ENCODE data around the gene PMP22.

The PMP22 gene

DNA sequence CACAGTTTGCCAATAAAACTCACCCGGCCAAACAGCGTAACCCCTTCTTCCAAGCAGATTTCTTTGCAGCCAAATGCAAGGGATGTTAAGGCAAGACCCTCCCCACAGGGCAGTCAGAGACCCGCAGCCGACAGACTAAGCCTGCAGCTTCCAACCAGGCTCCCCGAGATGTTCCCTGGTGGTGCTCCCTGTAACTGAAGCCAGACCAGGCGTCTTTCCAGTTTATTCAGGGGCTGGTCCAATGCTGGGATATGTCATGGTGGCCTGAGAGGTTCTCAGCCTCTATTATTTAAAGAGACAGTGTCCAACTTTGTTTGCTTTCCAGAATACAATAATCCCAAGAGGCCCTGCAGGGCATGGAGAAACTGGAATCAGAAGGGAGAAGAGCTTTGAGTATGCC lies at the start of gene PMP22:
PMP22 (minus strand) TSS at position 196 of the 400 bp plus-strand sequence. CDS start 4,599 bp downstream, outside the sequence.
- no peak for DNase-seq (ENCODE audit: low spot score)

DNA sequence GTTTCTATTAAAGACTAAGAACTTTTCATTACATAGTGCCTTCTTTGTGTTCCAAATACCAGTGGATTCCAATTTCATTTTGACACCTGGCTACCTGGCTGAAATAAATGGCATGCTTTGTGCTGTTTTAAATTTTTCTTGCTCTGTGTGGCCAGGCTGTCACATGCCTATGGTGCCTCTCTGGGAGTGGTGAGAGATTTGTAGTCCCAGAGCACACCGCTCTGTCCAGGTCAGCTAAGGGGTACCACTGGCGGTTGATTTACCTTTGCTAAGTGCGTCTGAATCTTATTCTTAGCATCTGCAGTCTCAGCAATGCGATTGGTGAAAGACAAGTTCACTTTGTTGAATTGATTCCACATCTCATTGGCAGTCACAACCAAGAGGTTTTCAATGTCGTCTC lies 46.9 kb upstream of the PMP22 start:
- DNase-seq (ENCODE audit: low spot score): no peak

DNA sequence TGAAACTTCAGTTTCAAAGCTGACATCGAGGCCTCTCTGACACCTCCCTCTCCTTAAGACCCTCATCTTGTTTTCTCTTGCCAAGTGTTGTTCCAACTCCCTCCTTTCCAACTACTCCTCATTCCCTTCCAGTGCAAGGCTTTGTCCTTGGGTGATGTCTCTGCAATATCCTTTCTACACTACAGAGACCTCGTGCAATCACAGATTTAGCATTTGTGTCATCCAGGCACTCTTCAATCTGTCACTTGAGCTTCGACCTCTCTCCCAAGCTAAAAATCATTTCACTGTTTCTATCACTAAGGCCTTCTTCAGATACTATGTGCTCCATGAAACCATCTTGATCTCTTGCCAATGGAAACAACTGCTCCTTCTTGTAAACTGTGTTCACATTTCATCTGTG lies 44.7 kb upstream of the PMP22 start:
- DNase-seq (ENCODE audit: low spot score): no peak

DNA sequence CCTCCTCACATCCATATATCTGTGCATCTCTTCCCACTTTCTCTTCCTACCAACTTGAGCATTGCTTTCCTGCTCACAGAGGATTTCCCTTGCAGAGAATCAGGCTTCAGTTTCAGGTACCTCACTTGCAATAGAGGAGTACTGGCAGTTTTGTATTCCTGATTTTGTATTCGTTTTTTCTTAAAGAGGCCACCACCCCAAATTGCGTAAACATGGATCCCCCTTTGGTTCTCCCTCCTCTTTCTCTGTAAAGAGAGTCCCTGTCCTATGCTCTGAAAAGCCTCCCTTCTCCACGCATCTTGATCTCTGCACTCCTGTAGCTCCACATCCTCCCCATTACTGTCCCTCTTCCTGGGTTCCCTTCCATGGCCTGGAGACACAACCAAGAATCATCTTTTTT lies 44.1 kb upstream of the PMP22 start:
- DNase-seq (ENCODE audit: low spot score): no peak

DNA sequence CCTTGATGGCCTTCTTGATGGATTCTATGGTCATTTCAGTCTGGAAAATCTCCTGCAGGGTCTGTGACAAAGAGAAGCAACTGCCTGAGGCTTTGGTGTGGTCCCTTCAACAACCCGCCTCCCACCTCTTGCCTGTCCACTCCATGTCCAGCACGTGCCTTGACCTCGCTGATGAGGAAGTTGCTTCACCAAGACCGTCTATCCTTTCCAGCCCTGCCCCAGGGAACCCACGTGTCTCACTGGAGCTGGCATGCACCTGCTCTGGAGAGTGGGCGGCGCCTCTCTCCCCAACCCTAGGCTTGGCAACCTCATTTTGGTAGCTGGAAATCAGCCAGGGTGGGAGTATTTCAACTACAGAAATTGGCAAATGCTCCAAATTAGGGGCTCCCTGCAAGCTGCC lies 43.6 kb upstream of the PMP22 start:
- DNase-seq (ENCODE audit: low spot score): no peak

DNA sequence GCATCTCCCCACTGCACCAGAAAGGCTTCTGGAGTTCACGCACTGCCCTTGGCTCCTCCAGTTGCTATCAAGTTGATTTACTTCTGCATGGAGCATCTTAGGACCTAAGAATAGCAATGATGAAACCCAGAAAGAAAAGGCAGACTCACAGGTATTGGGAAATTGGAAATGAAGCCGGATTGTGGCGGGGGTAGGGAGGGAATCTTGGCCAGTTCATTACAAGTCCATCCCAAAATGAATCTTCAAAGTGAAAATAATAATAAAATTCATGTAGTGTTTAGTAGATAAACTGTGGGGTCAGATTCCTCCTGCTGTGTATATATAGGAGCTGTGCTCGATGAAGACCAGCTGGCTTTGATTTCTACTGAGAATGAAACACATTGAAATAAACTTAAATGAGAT lies 42.6 kb upstream of the PMP22 start:
- DNase-seq (ENCODE audit: low spot score): no peak

DNA sequence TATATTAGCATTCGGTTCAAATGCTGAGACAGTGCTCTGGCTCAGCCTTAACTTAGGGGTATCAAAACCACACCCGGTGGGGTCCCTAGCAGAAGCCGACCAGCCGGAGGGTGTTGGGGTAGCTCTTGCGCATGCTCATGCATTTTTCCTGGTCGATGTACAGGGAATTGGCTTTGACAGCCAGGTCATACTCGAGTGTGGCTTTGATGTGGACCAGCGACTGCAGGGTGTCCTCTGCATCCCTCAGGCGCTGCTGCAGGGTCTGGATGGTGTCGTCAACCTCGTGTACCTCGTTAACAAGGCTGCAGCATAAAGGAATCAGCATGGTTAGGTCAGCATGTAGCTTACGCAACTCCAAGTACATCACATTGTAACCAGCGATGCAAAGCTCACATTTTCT lies 38.7 kb upstream of the PMP22 start:
- DNase-seq (ENCODE audit: low spot score): no peak

DNA sequence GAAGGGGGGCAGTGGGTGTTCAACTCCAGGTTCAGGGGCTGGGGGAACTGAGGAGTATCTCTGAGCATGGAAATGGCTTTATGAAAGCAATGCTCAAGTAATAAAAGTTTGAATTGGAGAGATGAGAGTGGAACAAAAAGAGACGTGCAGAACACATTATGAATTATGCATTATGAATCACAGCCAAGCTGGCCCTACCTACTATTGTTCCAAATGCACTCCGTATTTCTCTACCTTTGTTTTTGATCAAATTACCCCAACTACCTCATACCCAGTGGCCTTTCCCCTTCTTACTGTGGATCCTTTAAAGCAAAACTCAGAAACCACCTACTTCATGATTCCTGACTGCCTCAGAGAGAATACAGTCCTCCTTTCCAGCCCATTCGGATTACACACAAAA lies 38.1 kb upstream of the PMP22 start:
- DNase-seq (ENCODE audit: low spot score): no peak

DNA sequence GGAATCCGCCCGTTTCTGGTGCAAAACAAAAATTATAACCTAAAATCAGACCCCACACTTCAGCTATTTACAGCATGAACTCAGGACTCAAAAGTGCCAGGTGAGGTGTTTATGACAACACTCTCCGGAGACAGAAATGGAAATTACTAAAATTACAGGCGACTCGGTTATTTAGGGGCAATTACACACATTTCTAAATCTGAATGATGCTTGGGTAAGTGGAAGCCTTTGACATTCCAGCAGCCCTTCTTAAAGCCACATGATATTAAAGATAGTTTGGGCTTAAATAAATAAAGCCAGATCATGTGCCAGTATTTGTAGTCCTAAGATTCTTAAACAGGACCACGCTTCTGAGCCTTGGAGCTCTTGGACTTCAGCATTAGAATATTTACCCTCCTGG lies 36.7 kb upstream of the PMP22 start:
- no peak for DNase-seq (ENCODE audit: low spot score)

DNA sequence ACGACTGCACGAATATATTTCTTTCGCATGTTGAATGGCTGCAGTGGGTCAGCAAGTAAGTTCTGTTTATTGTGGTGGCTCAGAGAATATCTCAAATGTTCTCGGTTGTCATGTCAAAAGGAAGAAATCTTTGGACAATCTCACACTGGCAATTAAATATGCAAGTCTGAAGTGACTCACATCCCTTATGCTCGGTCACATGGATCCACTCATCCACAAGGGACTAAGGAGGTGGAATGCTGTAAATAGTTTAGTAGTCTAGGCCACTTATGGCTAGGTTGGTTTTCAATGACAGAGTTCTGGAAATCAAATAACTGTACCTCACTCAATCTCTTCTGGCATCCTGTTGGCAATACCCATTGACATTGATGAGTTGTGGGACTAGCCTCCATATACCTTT lies 33.0 kb upstream of the PMP22 start:
- DNase-seq (ENCODE audit: low spot score): no peak

DNA sequence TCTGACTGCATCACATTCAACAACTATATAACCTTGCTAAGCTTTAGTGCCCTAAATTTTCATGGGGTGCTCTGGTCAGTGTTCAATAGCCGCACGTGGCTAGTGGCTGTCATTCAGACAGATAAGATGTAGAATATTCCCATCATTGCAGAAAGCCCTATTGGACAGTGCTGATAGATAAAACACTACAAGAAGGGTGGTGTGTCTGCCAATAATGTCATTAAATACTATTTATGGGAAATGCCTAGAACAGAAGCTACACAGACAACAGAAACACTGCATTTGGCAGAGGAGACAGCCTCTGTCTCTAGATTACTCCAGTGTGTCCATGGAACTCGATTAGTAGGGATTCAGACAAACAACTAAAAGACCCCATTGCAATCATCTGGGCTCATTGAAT lies 28.4 kb upstream of the PMP22 start:
- DNase-seq (ENCODE audit: low spot score): no peak

DNA sequence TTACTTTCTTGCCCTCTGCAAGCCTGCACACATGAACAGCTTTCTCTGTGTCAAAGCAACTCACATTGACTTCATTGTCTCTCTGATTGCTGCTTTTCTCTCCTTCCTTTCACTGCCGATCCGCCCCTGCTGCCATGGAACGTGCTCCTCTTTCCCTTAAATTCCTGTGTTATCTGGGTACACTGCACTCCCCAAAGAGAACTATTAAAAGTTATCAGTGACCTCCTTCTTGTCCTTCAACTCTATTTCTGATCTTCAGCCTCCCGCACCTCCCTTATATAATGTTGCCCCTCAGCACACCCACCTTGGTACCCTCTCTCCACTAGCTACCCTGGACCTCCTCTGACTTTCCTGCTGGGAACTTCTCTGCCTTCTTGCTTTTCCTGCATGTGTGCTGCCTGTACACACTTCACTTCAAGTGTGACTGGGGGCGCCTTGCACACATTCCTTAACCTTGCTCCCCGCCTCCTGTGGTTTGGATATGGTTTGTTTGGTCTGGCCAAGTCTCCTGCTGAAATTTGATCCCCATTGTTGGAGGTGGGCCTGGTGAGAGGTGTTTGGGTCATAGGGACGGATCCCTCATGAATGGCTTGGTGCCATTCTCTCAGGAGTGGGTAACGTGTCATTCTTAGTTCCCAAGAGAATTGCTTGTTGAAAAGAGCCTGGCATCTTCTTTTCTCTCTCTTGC lies 26.7 kb upstream of the PMP22 start:
- no peak for DNase-seq (ENCODE audit: low spot score)

DNA sequence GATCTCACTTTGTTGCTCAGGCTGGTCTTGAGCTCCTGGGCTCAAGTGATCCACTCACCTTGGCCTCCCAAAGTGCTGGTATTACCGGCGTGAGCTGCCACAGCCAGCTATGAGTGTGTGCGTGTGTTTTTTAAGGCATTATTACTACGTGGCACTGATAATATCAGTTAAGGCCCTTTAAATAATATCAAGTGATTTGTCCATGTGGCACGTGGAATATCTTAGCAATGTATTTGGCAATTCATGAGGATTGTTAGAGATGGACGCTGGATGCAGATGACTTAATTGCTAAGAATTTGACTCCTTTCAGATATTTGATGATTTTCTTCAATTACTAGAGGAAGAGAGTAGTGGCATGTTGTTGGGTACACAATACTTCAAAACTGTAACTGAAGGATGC lies 25.5 kb upstream of the PMP22 start:
- DNase-seq (ENCODE audit: low spot score): no peak

DNA sequence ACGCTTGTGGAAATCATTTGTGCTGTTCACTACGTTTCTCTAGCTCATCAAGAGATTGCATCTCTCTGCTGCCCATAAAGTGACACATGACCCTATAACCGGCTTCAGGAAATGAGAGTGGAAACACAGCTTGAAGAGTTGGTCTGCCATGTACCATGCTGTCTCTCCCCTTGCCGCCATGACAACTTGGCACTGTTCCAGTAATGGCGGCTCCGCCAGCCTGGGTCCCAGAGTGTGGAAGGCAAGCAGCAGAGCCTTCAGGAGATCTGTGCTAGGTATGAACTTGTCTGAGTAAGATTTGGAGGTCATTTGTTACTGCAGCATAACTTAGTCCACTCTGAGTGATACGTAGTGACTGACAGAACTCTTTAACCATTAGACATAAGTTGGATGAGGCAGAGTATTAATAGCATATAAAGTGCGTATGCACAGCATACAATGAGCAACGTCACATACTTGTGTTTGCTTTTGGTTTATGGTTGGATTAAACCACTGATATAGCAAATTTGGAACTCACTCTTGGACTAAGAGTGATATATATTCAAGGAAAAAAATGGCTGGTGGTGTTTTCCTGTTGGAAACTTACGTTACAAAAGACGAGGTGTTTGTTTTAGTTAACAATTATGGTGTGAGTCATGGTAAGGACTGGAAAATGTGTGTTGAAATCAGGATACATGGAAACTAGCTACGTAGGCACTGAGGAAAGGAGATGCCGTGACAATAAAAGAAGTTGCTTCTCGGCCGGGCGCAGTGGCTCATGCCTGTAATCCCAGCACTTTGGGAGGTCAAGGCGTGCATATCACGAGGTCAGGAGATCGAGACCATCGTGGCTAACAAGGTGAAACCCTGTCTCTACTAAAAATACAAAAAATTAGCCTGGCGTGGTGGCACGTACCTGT lies 24.4 kb upstream of the PMP22 start:
- DNase-seq (ENCODE audit: low spot score): no peak

DNA sequence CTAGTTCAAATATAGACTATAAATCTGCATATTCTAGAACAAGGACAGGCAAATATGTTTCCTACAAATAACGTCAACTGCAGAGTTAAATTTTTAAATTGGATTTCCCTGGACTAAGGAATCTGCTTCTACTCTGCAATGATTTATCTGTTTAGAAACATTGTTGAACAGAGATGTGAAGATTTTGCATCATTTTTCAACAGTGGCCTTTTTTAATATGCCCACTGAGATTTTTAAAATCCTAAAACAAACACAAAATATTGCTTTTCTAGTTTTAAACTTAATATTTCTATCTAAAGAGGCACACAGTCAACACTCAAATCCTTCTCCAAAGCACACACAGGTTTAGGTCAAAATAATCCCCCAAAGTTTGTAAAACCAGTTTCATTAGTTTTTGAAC lies 23.7 kb upstream of the PMP22 start:
- no peak for DNase-seq (ENCODE audit: low spot score)

DNA sequence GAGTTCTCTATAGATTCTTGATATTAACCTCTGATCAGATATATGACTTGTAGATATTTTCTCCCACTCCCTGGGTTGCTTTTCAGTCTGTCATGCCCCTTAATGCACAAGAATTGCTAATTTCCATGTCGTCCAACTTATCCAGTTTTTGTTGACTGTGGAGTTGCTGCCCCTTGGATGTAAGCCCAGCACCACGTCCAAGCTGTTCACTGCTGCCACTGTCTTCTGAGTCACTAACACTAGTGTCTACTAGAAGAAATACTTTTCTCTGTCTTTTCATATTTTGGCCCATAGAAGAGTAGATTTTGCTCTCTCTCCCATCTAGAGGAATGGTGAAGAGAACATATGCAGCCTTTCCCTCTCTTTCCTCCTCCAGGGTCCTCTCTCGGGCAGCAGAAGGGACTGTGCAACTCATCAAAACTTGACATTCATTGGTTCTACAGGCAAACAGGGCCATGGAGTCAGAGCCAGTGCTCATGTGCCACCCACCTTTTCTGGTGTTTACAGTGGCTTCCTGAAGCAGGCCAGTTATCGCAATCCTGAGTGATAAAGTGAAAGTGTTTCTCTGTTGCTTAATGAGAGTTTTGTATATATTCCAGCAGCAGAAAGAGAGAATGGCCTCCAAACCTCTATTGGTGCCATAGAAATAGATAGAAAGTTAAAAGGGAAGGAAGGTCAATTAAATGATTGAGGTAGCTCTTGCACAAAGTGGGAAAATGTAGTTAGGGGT lies 22.6 kb upstream of the PMP22 start:
- DNase-seq (ENCODE audit: low spot score): no peak

DNA sequence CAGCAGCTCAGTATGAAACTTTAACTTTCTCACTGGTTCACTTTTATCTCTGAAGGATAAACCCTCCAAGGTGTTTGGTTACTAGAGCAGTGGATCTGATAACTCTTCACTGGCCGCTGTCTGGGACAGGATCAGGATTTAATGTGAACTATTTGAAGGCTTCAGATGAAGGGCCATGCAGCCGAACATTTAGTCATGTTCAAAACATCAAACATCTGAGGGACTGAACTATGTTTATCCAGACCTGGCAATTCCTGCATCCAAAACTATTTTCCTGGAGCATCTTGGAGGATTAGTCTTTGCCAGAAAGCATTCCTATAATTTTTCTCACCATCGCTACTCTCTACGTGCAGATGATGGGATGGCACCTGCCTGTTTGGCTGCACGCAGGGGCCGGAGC lies 20.3 kb upstream of the PMP22 start:
- no peak for DNase-seq (ENCODE audit: low spot score)

DNA sequence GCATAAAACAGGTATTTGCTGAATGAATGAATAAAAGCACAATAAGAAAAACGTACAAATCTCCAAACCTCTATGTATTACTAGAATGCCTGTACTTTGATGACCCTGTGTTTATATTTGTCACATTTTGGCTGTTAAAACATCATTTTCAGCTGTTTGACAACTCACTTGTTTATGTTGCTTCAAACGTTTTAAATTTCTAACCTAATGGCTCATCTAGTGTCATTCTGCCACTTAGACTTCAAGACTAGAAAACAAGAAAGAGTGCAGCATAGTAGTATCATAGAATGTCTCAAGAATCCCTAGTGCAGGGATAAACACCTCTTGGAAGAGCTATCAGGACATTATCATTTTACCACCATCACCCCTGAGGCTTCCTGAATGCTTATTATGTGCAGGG lies 19.4 kb upstream of the PMP22 start:
- DNase-seq (ENCODE audit: low spot score): no peak

DNA sequence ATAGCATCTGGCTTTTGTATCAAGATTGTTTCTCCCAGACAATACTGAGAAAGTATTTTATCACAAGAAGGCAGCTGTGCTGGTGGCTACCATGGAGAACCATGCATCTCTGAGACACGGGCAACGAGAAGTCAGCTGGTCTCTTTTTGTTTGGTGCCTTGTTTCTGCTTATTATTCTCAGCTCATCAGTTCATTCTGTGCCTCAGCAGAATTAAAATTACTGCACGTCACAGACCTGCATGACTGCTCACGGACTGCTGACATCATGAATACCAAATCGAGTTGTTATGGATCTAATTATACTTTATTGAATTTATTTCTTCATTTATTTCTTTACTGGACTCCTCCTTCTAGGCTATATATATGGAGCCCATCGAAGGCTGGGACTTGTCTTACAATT lies 19.0 kb upstream of the PMP22 start:
- no peak for DNase-seq (ENCODE audit: low spot score)

DNA sequence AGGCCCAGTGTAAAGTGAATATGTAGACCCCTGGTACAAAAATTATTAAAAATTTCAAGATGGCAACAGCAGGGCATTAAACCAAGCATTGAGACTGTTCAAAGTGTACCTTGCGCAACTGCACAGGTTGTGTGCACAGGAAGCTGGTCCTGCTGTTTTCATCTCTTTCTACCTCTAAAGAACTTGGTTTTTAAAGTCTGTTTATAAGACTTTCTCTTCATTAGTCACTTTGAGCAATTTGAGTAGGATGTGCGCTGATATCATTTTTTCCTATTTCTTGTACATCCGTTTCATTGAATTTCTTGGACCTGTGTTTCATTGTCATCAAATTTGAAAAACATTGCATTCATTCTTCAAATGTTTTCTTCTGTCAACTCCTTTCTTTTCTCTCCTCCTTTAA lies 16.8 kb upstream of the PMP22 start:
- no peak for DNase-seq (ENCODE audit: low spot score)

DNA sequence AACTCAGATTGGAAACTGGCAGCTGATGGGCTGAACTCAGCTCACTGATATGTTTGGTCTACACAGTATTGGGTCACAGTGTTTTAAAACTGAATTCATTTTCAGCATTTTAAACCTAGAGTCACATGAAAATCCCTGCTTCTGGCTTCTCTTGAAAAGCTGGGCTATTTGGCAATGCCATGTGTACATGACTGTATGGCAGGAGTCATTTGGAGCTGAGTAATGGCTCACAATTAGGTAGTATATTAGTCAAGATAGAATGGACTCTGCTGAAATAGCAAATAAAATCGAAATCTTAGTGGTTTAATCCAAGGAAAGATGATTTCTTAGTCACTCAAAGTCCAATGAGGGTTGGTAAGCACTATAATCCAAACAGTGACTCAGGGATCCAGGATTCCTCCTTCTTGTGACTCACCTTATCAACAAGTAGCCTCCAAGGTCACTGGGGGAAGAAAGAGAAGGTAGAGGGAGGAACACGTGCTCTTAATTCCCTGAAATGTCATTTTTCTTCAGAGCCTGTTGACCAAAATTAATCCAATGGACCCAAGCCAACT lies 13.9 kb upstream of the PMP22 start:
- DNase-seq (ENCODE audit: low spot score): no peak

DNA sequence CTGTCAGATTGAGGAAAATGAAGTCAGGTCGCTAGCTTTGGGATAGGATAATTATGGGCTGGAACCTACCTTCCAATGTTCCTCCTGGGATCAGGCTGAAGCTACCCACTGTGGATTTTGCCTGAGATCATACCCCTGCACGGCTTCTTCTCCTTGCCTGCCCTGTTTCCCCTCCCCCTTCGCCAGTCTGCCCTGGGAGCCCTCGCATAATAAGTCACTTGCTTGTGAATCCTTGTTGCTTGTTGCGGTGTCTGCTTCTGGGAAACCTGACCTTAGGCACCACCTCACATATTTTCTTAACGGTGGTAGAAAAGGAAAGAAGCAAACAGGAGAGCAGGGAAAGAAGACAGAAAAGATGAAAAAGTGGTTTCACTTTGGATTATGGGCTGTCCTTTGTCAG lies 13.3 kb upstream of the PMP22 start:
- no peak for DNase-seq (ENCODE audit: low spot score)

DNA sequence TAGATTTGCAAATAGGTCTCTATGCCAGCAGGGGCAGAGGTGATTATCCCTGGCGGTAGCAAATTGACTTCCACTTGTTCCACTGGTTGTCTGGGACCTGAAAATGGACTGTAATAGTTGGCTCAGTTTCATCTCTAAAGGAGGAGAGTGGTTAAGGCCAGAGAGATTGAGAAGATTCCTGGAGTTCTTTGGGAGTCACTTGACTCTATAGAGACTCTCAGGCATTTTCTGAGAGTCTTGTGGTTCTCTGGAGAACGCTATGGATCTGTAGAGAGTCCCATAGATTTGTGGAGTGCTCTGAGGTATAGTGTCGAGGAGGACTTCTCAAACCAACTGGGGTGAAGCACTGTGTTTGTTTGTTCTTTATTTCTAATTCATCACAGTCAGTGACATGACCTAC lies 8.9 kb upstream of the PMP22 start:
- no peak for DNase-seq (ENCODE audit: low spot score)

Measured in putamen (tissue), 1 donor.